Memory B cell (primary cell): ENCODE results near the gene HIVEP3.

Source experiments
- ATAC-seq: fragments of 150-1000 bp; cut with Tn5 transposase; 2 replicates; pipeline ENCODE4 v1.10.0; 2021; ENCODE audit warnings: low read depth, mild to moderate bottlenecking, moderate library complexity
- DNase-seq, 2 donors: peaks; one replicate each; pipeline ENCODE4 v3.0.0; 2022; ENCODE audit warnings: low spot score in 2 of 2
- H3K27ac Mint-ChIP-seq: one replicate; pipeline ENCODE4 v1.8.0; 2022; ENCODE audit warnings: mild to moderate bottlenecking, moderate library complexity, mixed read lengths
- H3K27me3 Mint-ChIP-seq: one replicate; pipeline ENCODE4 v1.8.0; 2022; ENCODE audit warnings: mixed read lengths
- H3K36me3 Mint-ChIP-seq: one replicate; pipeline ENCODE4 v1.8.0; 2022; ENCODE audit warnings: mild to moderate bottlenecking, mixed read lengths
- H3K4me1 Mint-ChIP-seq: one replicate; pipeline ENCODE4 v1.8.0; 2022; ENCODE audit warnings: mixed read lengths
- H3K4me3 Mint-ChIP-seq: one replicate; pipeline ENCODE4 v1.8.0; 2022; ENCODE audit warnings: mild to moderate bottlenecking, moderate library complexity, mixed read lengths
- H3K9me3 Mint-ChIP-seq: one replicate; pipeline ENCODE4 v1.8.0; 2022; ENCODE audit warnings: mixed read lengths

Gene HIVEP3

DNA sequence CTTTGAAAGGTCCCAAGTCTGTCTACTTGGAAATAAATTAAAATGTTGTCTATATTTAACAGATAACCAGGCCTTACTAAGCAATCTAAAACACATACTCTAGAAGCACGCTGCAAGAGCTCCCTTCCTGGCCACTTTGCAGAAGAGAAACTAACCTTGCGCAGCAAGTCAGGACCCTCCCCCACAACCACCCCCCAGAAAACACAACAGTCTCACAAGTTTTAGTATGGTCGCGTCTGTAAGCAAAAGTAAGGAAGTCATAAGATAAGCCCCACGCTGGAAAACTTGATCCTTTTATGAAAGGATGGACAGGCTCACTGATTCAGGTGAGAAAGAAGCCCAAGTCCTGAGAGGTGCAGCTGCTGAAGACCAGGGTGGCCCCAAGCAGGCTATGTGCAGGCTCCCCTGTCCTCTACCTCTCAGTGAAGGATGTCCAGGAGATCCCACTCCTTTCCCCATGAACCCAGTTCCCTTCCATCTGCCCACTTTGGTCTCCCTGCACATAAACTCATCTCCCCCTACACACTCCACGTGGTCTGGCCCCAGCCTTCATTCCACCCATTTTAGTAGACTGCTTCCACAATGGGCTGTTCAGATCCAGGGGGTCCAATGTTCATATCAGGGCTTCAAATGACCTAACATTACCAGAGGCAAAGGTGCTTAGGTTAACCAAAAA, 23.8 kb downstream of the HIVEP3 start:
- H3K27ac Mint-ChIP-seq = no peak overlapping the region
- H3K27me3 Mint-ChIP-seq = no peaks in the 10 kb centered on the region
- H3K4me1 Mint-ChIP-seq = peaks cover 8% of the 10 kb centered on the region
- no peak for DNase-seq
- no peaks in the 10 kb centered on the region for H3K36me3 Mint-ChIP-seq
- no peak overlapping the region for H3K4me3 Mint-ChIP-seq
- no peak for ATAC-seq
- no peaks in the 10 kb centered on the region for H3K9me3 Mint-ChIP-seq

DNA sequence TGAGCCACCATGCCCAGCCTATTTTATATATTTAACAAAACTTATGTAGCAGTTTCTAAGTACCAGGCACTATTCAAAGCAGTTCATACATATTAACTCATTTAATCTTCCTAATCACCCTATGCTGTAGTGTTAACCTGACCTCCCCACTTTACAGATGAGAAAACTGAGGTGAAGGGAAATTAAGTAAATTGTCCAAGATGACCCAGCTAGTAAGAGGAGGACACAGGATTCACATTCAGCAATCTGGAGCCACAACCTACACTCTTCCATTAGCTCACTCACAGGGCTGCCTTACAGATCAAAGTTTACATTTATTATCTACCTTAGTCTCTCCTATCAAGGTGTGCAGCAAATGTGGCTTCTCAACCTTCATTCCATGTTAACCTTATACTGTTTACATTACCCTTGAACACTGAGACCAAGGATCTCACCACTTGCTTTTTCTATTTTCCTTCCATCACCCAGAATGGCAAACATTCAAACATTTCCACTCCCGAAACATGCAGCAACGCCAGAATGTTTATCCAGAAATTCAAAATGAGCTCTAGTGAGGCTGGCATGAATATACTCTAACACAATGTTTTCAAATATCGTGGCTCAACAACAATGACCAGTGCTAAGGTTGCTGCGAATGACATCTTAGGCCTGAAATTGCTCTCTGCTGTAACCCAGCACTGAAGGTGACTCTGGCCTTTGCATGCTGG, 24.5 kb downstream of the HIVEP3 start:
- peaks cover 8% of the 10 kb centered on the region for H3K4me1 Mint-ChIP-seq
- H3K4me3 Mint-ChIP-seq = no peak overlapping the region
- no peak overlapping the region for H3K27ac Mint-ChIP-seq
- no peaks in the 10 kb centered on the region for H3K36me3 Mint-ChIP-seq
- no peak for ATAC-seq
- no peak for DNase-seq
- no peaks in the 10 kb centered on the region for H3K27me3 Mint-ChIP-seq
- no peaks in the 10 kb centered on the region for H3K9me3 Mint-ChIP-seq

DNA sequence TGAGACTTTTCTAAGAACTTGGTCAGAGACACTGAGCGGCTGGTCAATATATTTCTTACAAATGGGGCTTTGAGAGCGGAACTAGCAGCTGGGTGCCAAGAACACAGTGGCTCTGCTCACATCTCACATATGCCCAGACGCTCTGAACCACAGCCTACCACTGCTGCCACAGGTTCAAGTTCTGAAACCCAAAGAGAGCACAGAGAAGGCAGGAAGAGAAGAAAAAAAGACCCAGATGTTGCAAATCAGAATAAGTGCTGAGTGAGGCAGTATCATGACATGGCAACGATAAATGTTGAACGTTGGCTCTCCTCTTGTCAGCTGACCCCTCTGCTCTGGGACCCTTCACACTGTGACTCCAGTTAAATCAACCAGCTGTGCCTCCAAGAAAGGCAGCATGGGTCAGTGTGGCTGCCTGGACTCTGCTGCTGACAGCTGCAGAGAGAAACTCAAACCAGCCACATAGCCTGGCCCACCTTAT, 26.4 kb downstream of the HIVEP3 start:
- Mint-ChIP-seq H3K27ac (no peak overlapping the region), H3K4me1 (peaks cover 11% of the 10 kb centered on the region), H3K4me3 (no peak overlapping the region), H3K9me3 (no peaks in the 10 kb centered on the region), H3K27me3 (peaks cover 4% of the 10 kb centered on the region), H3K36me3 (no peaks in the 10 kb centered on the region)
- no peak for DNase-seq
- no peak for ATAC-seq

DNA sequence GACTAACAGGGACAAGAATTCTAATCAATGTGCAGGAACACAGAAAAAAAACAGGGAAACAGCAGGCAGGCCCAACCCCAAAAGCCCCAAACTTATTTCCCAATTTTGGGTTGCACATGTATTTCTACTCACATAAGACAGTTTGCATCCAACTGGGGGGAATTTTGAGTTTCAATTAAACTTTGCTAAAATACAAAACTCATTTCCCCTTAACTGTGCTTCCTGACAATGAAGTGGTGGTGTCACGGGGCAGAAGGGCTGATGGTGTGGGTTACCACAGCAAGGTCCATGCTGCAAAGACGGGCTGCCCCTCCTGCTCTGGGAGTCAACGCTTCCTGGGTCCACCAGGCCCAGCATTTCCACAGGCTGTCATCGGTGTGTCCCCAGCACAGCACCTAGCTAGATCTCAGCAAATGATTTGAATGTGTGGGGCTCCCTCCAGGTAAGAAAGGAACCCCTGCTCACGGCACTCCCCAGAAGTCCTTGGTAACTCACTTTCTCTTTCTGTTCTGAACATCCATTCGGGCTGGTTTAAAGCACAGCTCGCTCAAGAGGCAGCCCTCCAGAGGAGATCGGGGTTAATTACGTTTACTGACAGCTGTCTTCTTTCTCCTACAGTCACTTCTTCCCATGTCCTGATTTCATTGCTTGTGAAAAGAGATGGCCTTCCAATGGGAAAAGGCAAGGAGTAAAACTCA, 27.4 kb downstream of the HIVEP3 start:
- ATAC-seq (peak; percentile 99), DNase-seq (peak; percentile 54 to 62)
- Mint-ChIP-seq H3K27me3 (peaks cover 4% of the 10 kb centered on the region), H3K4me1 (peaks cover 11% of the 10 kb centered on the region), H3K36me3 (no peaks in the 10 kb centered on the region), H3K4me3 (peak overlapping the region; percentile 83), H3K9me3 (no peaks in the 10 kb centered on the region), H3K27ac (peak overlapping the region; percentile 80)

DNA sequence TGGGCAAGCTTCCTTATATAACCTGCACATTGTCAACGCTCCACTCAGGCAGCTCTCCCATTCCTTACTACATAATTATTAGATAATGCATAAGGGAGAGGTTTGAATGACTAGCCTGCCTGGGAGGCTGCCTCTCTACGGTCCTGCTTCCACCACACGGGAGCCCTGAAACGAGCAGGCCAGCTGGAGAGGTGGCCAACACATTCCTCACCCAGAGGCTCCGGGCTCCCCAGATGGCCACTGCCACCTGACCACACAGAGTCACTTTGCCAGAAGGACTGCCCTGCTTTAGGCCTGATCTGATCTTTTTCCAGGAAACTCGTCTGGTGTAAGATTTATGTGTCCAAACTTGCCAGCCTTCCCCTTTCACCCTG, 27.9 kb downstream of the HIVEP3 start:
- Mint-ChIP-seq H3K9me3 (no peaks in the 10 kb centered on the region), H3K4me1 (peaks cover 11% of the 10 kb centered on the region), H3K4me3 (peak overlapping the region; percentile 83), H3K27ac (peak overlapping the region; percentile 80), H3K36me3 (no peaks in the 10 kb centered on the region), H3K27me3 (peaks cover 7% of the 10 kb centered on the region)
- ATAC-seq (no peak), DNase-seq (no peak)

DNA sequence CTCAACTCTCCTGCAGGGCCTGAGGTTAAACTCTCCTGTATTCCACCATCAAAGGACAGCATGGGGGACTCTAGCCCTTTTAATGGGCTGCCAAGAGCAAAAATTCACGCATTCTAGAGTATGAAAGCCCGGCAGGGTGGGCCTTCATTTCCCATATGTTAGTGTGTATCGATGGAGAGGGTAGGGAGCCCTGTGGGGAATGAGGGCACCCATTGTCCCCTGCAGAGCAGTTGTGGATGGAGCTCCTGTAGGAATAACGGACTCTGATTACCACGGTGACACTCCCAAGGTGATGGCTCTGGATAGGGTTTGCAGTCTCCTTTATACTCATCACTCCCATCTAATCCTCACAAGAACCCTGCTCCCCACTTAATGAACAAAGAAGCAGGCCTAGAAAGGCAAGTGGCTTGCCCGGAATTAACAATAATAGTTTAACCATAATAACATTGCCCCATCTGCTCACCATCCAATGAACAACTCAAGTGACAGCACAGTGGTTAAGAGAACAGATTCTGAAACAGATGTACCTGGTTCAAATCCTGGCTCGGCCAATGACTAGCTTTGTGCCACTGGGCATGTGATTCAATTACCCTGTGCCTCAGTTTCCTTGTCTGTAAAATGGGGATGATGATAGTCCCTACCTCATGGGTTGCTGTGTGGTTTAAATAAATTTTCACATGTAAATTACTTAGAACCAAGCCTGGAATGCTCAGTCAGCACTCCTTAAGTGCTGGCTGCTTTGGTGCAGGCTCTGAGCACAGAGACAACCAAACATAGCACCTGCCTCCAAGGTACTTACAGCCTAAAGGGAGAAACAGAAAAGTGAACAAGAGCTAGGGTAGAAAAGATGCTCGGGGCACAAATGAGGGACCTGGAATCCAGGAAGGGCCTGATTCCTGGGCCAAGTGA, 29.0 kb downstream of the HIVEP3 start:
- Mint-ChIP-seq H3K27me3 (peaks cover 9% of the 10 kb centered on the region), H3K4me1 (peaks cover 11% of the 10 kb centered on the region), H3K27ac (no peak overlapping the region), H3K9me3 (no peaks in the 10 kb centered on the region), H3K4me3 (no peak overlapping the region), H3K36me3 (no peaks in the 10 kb centered on the region)
- ATAC-seq = no peak
- DNase-seq = no peak

DNA sequence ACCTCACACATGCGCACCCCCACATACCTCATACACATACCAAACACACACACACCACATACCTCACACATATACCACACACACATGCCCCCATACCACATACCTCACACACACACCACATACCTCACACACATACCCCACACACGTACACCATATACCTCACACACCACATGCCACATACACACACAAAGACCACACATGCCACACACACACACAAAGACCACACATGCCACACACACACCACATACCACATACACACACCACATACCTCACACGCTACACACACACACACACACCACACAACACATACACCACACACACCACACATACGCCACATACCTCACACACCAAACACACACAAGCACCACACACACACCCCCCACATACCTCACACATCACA, 30.0 kb downstream of the HIVEP3 start:
- no peak overlapping the region for H3K27ac Mint-ChIP-seq
- no peaks in the 10 kb centered on the region for H3K9me3 Mint-ChIP-seq
- H3K4me3 Mint-ChIP-seq = no peak overlapping the region
- ATAC-seq (no peak), DNase-seq (no peak)
- H3K27me3 Mint-ChIP-seq = peaks cover 9% of the 10 kb centered on the region
- peaks cover 11% of the 10 kb centered on the region for H3K4me1 Mint-ChIP-seq
- no peaks in the 10 kb centered on the region for H3K36me3 Mint-ChIP-seq

DNA sequence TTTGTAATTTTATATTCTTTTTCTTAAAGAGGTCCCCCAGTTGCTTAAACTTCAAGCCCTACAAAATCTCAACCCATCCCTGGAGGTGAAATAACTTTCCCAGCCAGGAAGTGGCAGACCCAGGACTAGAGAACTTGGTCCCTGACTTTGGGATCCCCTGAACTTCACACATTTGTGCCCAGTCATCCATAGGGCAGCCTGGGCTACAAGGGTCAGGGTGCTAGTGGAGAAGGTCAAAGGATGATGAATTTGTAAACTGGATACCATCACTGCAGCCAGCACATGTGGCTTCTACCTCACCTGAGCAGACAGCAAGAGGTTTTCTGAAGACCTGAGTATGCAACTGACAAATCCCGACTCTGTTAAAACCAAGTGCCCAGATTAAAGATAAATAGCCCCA, 31.4 kb downstream of the HIVEP3 start:
- ATAC-seq (no peak), DNase-seq (no peak)
- Mint-ChIP-seq H3K4me1 (peaks cover 13% of the 10 kb centered on the region), H3K4me3 (no peak overlapping the region), H3K27me3 (peaks cover 9% of the 10 kb centered on the region), H3K9me3 (no peaks in the 10 kb centered on the region), H3K36me3 (no peaks in the 10 kb centered on the region), H3K27ac (no peak overlapping the region)

DNA sequence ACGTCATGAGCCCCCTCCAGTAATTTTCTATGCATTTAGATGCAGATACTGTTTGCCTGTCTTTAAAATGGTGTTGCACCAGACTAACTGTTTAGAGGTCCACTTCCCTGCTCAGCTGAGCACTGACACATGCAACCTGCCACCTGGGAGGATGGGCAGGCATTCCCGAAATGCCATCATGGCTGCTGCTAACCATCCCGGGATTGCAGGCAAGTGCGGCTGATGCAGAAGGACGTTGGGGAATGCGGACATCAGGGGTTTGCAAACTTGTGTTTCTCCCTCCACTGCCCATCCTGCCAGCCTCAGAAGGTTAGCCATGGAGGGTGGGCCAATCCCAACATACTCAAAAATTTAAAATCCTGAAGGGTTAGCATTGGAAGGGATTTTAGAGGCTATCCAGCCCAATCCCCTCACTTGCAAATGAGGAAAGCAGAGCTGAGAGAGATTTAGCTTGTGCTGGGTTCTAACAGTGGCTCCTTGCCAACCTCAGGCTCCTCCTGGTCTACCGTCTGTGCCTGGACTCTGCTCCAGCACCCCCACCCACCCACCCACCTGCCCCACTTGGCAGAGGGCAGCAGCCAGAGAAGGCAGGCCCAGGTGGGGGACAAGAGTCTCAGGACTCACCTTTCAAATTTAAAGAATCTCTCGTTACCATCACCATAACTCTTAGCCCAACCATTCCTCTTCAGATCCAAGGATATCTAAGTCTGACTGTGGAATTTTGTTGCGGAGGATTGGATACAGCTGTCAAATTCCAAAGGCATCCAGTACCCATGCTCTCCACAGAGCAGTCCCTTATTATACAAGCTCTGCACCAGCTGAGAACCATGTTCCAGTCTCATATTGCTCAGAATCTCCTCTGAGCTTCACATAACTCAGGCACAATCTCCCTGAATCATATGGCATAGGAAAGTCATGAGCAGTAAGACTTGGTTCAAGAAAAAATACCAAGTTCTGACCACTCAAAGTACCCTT, 34.2 kb downstream of the HIVEP3 start:
- Mint-ChIP-seq H3K27ac (no peak overlapping the region), H3K4me1 (peaks cover 11% of the 10 kb centered on the region), H3K36me3 (no peaks in the 10 kb centered on the region), H3K27me3 (peaks cover 9% of the 10 kb centered on the region), H3K9me3 (no peaks in the 10 kb centered on the region), H3K4me3 (no peak overlapping the region)
- ATAC-seq (no peak), DNase-seq (no peak)

DNA sequence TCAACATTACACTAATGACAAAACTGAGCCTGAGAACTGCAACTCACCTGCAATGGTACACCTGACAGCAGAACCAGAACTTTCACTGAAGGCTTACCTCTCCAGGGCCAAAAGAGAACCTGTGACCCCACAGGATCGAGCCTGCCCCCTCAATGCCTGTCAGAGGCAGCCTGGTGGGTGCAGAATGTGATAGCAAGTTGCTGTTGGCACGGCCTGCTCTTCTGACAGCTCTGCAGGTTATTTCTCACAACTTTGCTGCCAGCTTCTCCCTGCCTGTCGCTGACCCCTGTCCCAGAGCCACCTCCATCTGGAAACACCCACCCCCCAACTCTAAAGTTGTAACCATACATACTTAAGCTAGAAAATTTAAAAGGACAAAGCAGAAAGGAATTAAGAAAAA, 35.2 kb downstream of the HIVEP3 start:
- H3K4me3 Mint-ChIP-seq = no peak overlapping the region
- peaks cover 4% of the 10 kb centered on the region for H3K27me3 Mint-ChIP-seq

DNA sequence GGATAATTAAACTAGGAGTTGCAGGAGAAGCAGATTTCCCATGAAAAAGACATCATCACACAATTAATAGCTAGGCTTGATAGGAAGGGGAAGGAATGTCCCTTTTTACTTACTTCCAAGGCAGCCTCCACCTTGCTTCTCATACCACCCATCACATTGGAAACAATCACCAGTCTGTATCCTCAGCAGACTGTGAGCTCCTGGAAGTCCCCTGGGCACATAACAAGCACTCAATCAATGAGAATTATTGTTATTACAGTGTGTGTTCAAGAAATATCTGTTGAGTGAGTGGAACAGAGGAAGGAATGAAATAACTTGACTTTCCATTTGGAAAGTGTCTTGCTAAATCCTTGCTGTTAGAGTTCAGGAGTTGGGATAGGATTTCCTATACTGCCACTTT, 36.2 kb downstream of the HIVEP3 start:
- no peak overlapping the region for H3K27ac Mint-ChIP-seq
- H3K4me1 Mint-ChIP-seq = peaks cover 6% of the 10 kb centered on the region
- H3K27me3 Mint-ChIP-seq = peaks cover 4% of the 10 kb centered on the region
- ATAC-seq (no peak), DNase-seq (no peak)
- no peak overlapping the region for H3K4me3 Mint-ChIP-seq
- no peaks in the 10 kb centered on the region for H3K36me3 Mint-ChIP-seq
- no peaks in the 10 kb centered on the region for H3K9me3 Mint-ChIP-seq

More for the DNA sequence above, 35.2 kb downstream of the HIVEP3 start:
- Mint-ChIP-seq H3K4me1 (peaks cover 6% of the 10 kb centered on the region), H3K27ac (no peak overlapping the region), H3K9me3 (no peaks in the 10 kb centered on the region), H3K36me3 (no peaks in the 10 kb centered on the region)
- ATAC-seq (no peak), DNase-seq (no peak)

DNA sequence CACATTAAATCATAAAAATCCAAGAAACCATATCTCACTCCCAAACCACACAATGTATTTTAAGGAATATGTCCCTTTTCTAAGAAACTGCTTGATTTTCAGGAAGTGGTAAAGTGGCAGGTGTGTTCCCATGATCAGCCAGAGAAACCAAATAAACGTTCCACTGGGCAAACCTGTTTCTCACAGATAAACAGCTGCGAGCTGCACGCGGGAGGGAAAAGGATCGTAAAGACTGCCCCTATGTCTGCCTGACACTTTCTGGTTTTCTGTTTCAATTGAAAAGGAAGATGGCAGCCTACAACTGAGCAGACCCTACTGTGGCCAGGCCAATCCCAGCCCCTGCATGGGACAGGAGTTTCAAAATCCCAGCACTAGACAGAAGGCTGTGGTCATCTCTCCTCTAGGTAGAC, 36.6 kb downstream of the HIVEP3 start:
- no peak overlapping the region for H3K27ac Mint-ChIP-seq
- H3K4me3 Mint-ChIP-seq = no peak overlapping the region

More for the DNA sequence above, 36.6 kb downstream of the HIVEP3 start:
- ATAC-seq (no peak), DNase-seq (no peak)
- Mint-ChIP-seq H3K9me3 (no peaks in the 10 kb centered on the region), H3K4me1 (peaks cover 6% of the 10 kb centered on the region), H3K36me3 (no peaks in the 10 kb centered on the region), H3K27me3 (peaks cover 4% of the 10 kb centered on the region)
